PC-3 (cell line): ENCODE measurements around the gene LMTK2.

Experiments
- EZH2 ChIP-seq: fragments of 300-600 bp; sonication (generic); IDR thresholded peaks from one replicate; pipeline ENCODE4 v1.6.1; 2017; ENCODE audit warnings: antibody characterized with exemption, mild to moderate bottlenecking, low read length; ENCODE audit not compliant: unreplicated experiment
- EZH2phosphoT487 ChIP-seq: fragments of 300-600 bp; sonication (generic); IDR thresholded peaks from 2 replicates; pipeline ENCODE4 v1.6.1; 2018; ENCODE audit warnings: mild to moderate bottlenecking, antibody characterized with exemption, low read length, borderline replicate concordance
- TF ChIP-seq, protein P1 (sequence below): fragments of 300-600 bp; sonication (generic); conservative IDR thresholded peaks from 2 replicates; pipeline ENCODE4 v1.5.1; 2017; ENCODE audit warnings: antibody characterized with exemption, low read depth, mild to moderate bottlenecking, low read length

DNA sequence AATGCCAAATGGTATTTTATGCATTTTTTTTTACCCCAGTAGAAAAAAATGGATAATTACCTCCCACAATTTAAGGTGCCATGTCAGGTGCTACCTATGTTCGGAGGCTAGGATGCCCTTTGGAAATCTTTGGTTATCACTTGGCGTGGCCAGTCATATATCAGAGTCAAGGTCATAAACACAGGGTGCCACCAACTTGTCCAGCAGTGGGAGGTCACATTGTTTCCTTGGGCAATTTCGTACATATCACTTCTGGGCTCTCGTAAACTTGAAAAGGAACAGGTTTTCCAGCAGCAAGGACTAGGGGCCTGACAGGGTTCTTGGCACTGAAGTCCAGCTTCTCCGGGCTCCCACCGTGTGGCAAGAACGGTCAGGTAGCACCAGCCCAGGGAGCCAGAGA lies 56.6 kb downstream of the LMTK2 start:
- TF ChIP-seq, protein P1, sequence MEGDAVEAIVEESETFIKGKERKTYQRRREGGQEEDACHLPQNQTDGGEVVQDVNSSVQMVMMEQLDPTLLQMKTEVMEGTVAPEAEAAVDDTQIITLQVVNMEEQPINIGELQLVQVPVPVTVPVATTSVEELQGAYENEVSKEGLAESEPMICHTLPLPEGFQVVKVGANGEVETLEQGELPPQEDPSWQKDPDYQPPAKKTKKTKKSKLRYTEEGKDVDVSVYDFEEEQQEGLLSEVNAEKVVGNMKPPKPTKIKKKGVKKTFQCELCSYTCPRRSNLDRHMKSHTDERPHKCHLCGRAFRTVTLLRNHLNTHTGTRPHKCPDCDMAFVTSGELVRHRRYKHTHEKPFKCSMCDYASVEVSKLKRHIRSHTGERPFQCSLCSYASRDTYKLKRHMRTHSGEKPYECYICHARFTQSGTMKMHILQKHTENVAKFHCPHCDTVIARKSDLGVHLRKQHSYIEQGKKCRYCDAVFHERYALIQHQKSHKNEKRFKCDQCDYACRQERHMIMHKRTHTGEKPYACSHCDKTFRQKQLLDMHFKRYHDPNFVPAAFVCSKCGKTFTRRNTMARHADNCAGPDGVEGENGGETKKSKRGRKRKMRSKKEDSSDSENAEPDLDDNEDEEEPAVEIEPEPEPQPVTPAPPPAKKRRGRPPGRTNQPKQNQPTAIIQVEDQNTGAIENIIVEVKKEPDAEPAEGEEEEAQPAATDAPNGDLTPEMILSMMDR = no peak
- TF ChIP-seq EZH2 (no peak), EZH2phosphoT487 (no peak)
